ENCODE data around the gene NXPE3. TPM values are rescaled to one million over a fixed set of nuclear protein-coding genes. Genes with fewer than 3 reads are reported as not detected.
"Not testable (repeated sequence)": the region's sequence is repeated elsewhere in the genome, so short reads cannot be mapped to it uniquely, and the experiment has no call there.

The NXPE3 gene
- total and polyA plus RNA-seq, 9 donors = 8.9 to 21.9 (median 19.2) TPM

DNA sequence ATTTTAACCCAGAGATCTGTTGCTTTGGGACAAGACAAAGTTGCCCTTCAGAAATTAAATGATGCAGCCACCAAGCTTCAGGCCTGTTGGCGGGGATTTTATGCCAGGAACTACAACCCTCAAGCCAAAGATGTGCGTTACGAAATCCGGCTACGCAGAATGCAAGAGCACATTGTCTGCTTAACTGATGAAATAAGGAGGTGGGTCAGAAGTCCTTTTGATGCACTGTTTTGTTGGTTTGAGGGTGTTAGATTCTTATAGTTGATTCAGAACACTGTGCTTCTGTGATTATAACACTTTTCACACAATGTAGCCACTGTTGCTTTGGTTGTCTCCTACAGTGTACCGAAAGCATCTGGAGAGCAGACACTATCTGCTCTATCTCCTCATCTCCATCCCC is 20.8 kb upstream of the NXPE3 start:
- Histone ChIP-seq H3K27me3 (ENCODE audit: control insufficient read depth, insufficient read depth, low read length) (no peaks in the 10 kb centered on the region), H3K36me3 (ENCODE audit: control insufficient read depth, insufficient read depth, low read length) (peaks cover 39% of the 10 kb centered on the region), H3K27ac (ENCODE audit: low read length) (no peak overlapping the region), H3K9me3 (replicated peaks; ENCODE audit: control insufficient read depth, low read depth, low read length) (no peaks in the 10 kb centered on the region), H3K4me3 (ENCODE audit: low read length) (no peak overlapping the region), H3K4me1 (ENCODE audit: control insufficient read depth, insufficient read depth, low read length) (no peaks in the 10 kb centered on the region)
- no peak for DNase-seq
- WGBS (ENCODE audit: insufficient coverage) = 88% methylated on average over 1 of the region's 6 CpGs

DNA sequence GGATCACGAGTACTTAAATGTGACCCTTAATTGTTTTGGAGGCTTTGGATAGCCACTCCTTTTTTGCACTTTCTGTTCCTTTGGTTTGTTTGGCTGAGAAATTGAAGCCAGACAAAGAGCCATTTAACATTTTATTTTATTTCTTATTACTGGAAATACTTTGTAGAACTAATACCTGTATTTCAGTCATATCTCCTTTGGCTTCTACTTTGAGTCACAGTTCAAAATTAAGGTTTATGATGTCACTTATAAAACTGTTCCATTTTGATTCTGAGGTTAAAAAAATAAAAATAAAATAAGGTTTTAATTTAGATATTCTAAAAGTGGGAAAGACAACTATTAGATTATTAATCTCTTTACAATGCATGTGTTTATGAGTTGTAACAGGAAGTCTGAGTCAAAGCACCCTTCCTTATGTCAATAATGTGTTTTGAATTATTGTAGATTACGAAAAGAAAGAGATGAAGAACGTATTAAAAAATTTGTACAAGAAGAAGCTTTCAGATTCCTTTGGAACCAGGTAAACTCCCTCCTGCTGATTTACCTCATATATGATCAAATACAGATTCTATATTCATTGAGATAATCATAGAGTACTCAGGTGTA is 16.9 kb upstream of the NXPE3 start:
- no peak for DNase-seq
- Histone ChIP-seq H3K27ac (ENCODE audit: low read length) (no peak overlapping the region), H3K9me3 (replicated peaks; ENCODE audit: control insufficient read depth, low read depth, low read length) (no peaks in the 10 kb centered on the region), H3K27me3 (ENCODE audit: control insufficient read depth, insufficient read depth, low read length) (no peaks in the 10 kb centered on the region), H3K36me3 (ENCODE audit: control insufficient read depth, insufficient read depth, low read length) (peaks cover 38% of the 10 kb centered on the region), H3K4me1 (ENCODE audit: control insufficient read depth, insufficient read depth, low read length) (no peaks in the 10 kb centered on the region), H3K4me3 (ENCODE audit: low read length) (no peak overlapping the region)
- WGBS (ENCODE audit: insufficient coverage) = no CpG with 5 or more reads among the region's 3 CpGs

DNA sequence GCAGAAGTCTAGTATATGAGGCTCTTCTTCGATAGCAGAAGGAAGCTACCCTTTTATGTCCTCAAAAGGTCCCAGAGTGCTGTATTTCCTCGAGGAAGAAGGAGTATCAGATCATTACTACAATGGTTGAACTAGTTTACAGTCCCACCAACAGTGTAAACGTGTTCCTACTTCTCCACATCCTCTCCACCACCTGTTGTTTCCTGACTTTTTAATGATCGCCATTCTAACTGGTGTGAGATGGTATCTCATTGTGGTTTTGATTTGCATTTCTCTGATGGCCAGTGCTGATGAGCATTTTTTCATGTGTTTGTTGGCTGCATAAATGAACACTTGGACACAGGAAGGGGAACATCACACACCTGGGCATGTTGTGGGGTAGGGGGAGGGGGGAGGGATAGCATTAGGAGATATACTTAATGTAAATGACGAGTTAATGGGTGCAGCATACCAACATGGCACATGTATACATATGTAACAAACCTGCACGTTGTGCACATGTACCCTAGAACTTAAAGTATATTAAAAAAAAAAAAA is 1.2 kb upstream of the NXPE3 start:
- H3K9me3 ChIP-seq (replicated peaks; ENCODE audit: control insufficient read depth, low read depth, low read length); H3K27me3 ChIP-seq (ENCODE audit: control insufficient read depth, insufficient read depth, low read length); H3K27ac ChIP-seq (ENCODE audit: low read length); H3K4me3 ChIP-seq (ENCODE audit: low read length); H3K36me3 ChIP-seq (ENCODE audit: control insufficient read depth, insufficient read depth, low read length); DNase-seq: not testable (repeated sequence)
- no CpG with 5 or more reads among the region's 6 CpGs for WGBS (ENCODE audit: insufficient coverage)
- peaks cover 13% of the 10 kb centered on the region for H3K4me1 ChIP-seq (ENCODE audit: control insufficient read depth, insufficient read depth, low read length)

DNA sequence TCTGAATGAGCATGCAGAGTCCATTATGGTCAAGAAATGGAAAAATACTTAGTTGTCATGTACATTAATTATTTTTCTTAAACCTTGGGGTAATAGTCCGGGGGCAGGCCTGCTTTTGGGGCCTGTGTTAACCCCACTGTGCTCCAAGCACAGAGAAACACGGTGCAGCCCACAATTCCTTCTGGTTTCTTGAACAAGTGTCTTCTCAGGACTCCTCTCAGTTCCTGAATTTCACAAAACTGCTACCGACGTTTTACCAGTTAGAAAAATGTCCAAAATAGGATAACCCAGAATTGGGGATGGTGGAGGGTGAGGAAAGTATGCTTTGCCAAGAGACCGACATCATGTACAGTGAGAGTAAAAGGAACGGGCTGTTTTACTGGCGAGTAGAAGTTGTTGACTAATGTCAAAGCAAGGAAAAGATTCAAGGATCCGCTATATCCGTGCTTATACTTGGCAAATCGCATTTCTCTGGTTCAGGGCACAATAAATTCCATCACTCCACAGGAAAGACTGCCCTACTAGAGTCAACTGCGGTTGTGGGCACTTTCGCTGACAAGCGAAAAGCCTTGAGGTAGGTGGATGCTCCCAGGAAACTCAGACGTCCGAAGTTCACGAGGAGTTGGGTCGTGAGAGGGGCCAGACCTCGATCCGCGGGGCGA is 495 bp upstream of the NXPE3 start:
- no peak for DNase-seq
- WGBS (ENCODE audit: insufficient coverage) = 16% methylated on average over 16 of the region's 21 CpGs
- H3K4me1 ChIP-seq (ENCODE audit: control insufficient read depth, insufficient read depth, low read length) = peaks cover 13% of the 10 kb centered on the region
- no peaks in the 10 kb centered on the region for H3K27me3 ChIP-seq (ENCODE audit: control insufficient read depth, insufficient read depth, low read length)
- peak overlapping the region; percentile 83 for H3K27ac ChIP-seq (ENCODE audit: low read length)
- H3K4me3 ChIP-seq (ENCODE audit: low read length) = peak overlapping the region; percentile 83
- no peaks in the 10 kb centered on the region for H3K9me3 ChIP-seq (replicated peaks; ENCODE audit: control insufficient read depth, low read depth, low read length)
- peaks cover 8% of the 10 kb centered on the region for H3K36me3 ChIP-seq (ENCODE audit: control insufficient read depth, insufficient read depth, low read length)

DNA sequence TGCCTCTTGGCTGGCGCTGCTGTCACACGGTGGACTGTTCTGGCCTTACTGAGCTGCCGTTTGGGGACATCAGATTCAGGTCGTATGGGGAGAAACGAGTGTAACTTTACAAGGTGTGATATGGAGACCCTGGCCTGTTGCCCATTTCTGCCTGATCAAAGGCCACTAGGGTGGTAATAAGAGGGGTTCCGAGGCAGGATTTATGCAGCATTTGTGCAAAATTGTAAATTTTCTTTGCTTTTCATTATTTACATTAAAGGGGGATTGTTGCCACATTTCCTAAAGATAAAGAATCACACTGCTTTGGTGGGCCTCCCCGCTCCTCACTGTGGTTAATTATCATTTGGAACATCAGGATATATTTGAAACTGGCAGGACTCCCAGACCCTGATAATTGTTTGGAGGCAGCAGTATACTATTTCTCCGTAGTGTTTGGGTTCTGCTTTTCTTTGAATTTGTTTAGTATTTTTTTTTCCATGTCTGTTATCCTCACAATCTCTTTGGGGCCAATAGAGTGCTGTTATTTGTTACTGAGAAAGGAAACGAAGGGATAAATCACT is 891 bp downstream of the NXPE3 start:
- Histone ChIP-seq H3K27me3 (ENCODE audit: control insufficient read depth, insufficient read depth, low read length) (no peaks in the 10 kb centered on the region), H3K27ac (ENCODE audit: low read length) (peak overlapping the region; percentile 78), H3K4me1 (ENCODE audit: control insufficient read depth, insufficient read depth, low read length) (peaks cover 13% of the 10 kb centered on the region), H3K9me3 (replicated peaks; ENCODE audit: control insufficient read depth, low read depth, low read length) (no peaks in the 10 kb centered on the region), H3K4me3 (ENCODE audit: low read length) (peak overlapping the region; percentile 83), H3K36me3 (ENCODE audit: control insufficient read depth, insufficient read depth, low read length) (peaks cover 18% of the 10 kb centered on the region)
- 0% methylated on average over 4 of the region's 9 CpGs for WGBS (ENCODE audit: insufficient coverage)
- DNase-seq = peak; percentile 25

DNA sequence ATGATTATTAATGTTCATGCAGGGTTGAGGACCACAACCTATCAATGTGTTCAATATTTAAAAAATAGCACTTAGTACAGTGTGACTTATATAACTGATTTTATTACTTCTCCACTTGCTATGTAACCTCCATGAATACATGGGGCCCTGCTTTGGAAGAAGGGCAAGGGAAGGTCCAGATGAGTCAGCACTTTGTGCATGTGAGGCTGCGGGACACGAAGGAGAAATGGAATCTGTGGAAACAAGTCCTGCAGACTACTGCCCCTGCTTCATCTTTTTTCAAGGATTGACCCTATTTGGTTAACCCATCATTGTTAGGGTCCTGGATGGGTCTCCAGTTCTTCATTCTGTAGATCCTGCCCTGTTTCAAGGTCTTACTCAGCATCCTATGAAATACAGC is 1.6 kb downstream of the NXPE3 start:
- peaks cover 25% of the 10 kb centered on the region for H3K36me3 ChIP-seq (ENCODE audit: control insufficient read depth, insufficient read depth, low read length)
- H3K9me3 ChIP-seq (replicated peaks; ENCODE audit: control insufficient read depth, low read depth, low read length) = no peaks in the 10 kb centered on the region
- peak; percentile 38 for DNase-seq
- no CpG with 5 or more reads among the region's 2 CpGs for WGBS (ENCODE audit: insufficient coverage)
- no peaks in the 10 kb centered on the region for H3K27me3 ChIP-seq (ENCODE audit: control insufficient read depth, insufficient read depth, low read length)
- H3K4me3 ChIP-seq (ENCODE audit: low read length) = no peak overlapping the region
- peak overlapping the region; percentile 37 for H3K27ac ChIP-seq (ENCODE audit: low read length)
- peaks cover 13% of the 10 kb centered on the region for H3K4me1 ChIP-seq (ENCODE audit: control insufficient read depth, insufficient read depth, low read length)

DNA sequence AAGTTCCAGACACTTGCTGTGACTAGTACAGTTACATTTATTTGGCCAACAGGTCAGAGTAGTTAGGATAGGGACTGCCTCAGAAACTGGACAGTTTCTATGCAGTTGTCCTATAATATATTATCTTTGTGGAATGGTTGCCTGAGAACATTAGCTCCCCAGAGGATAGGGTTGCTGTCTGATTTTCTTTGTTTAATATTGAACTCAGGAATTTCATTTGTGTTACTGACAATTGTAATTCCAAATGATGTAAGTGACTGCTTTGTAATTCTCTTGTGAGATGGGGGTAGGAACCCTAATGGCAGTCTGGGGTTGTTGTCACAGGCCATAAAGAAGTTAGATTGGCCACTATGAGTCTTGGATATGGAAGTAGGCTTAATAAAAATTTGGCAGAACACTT is 2.2 kb downstream of the NXPE3 start:
- no peaks in the 10 kb centered on the region for H3K9me3 ChIP-seq (replicated peaks; ENCODE audit: control insufficient read depth, low read depth, low read length)
- no peak for DNase-seq
- no peak overlapping the region for H3K4me3 ChIP-seq (ENCODE audit: low read length)
- H3K27me3 ChIP-seq (ENCODE audit: control insufficient read depth, insufficient read depth, low read length) = no peaks in the 10 kb centered on the region
- H3K4me1 ChIP-seq (ENCODE audit: control insufficient read depth, insufficient read depth, low read length) = peaks cover 13% of the 10 kb centered on the region
- H3K36me3 ChIP-seq (ENCODE audit: control insufficient read depth, insufficient read depth, low read length) = peaks cover 29% of the 10 kb centered on the region
- H3K27ac ChIP-seq (ENCODE audit: low read length) = no peak overlapping the region

DNA sequence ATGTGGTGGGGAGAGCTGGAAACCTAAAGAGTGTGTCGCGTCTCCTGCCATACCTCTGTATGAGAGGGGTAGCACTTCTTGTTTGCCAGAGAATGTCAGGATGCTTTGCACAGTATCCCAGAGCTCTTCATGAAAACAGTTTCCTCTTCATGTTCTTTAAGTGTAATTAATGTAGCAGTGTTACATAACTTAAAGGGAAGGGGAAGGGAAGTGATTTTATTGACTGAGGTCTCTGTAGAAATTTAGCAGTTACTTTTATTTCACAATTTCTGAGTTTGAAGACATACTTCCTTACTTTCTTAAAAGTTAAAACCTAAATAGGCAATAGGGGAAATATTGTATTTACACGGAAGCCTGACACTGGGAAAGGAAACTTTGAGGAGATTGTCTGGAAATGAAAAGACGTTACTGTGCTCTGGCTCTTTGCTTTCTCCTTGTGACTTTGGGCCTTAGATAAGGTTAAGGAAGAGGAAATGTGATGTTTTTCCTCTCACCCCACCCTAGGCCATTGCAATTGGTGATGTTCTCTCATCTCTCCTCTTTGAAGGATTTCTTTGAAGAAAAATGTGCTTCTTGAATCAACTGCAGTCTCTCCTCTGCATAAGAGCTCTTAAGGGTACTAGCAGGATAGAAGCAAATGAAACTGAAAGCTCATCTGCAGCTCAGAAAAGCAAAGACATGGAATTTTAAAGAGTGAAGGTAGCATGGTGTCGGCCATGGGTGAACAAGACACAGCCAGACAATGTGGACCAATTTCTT is 6.0 kb downstream of the NXPE3 start:
- Histone ChIP-seq H3K4me1 (ENCODE audit: control insufficient read depth, insufficient read depth, low read length) (peaks cover 6% of the 10 kb centered on the region), H3K4me3 (ENCODE audit: low read length) (no peak overlapping the region), H3K27ac (ENCODE audit: low read length) (no peak overlapping the region), H3K9me3 (replicated peaks; ENCODE audit: control insufficient read depth, low read depth, low read length) (peaks cover 2% of the 10 kb centered on the region), H3K27me3 (ENCODE audit: control insufficient read depth, insufficient read depth, low read length) (no peaks in the 10 kb centered on the region), H3K36me3 (ENCODE audit: control insufficient read depth, insufficient read depth, low read length) (peaks cover 44% of the 10 kb centered on the region)
- WGBS (ENCODE audit: insufficient coverage) = 100% methylated on average over 1 of the region's 5 CpGs
- no peak for DNase-seq

- H3K27ac ChIP-seq (ENCODE audit: low read length) = no peak overlapping the region
- H3K4me3 ChIP-seq (ENCODE audit: low read length) = no peak overlapping the region
- WGBS (ENCODE audit: insufficient coverage) = no CpG with 5 or more reads among the region's 4 CpGs
- no peaks in the 10 kb centered on the region for H3K27me3 ChIP-seq (ENCODE audit: control insufficient read depth, insufficient read depth, low read length)
- DNase-seq = no peak
- H3K4me1 ChIP-seq (ENCODE audit: control insufficient read depth, insufficient read depth, low read length) = no peaks in the 10 kb centered on the region
- H3K9me3 ChIP-seq (replicated peaks; ENCODE audit: control insufficient read depth, low read depth, low read length) = peaks cover 10% of the 10 kb centered on the region
- peaks cover 38% of the 10 kb centered on the region for H3K36me3 ChIP-seq (ENCODE audit: control insufficient read depth, insufficient read depth, low read length)
Measured at GRCh38 chr3:101791778-101792177, 12.8 kb downstream of the NXPE3 start.

GRCh38 chr3:101796077-101796680 is 17.2 kb downstream of the NXPE3 start:
- H3K27me3 ChIP-seq (ENCODE audit: control insufficient read depth, insufficient read depth, low read length) = no peaks in the 10 kb centered on the region
- peaks cover 8% of the 10 kb centered on the region for H3K9me3 ChIP-seq (replicated peaks; ENCODE audit: control insufficient read depth, low read depth, low read length)
- H3K4me1 ChIP-seq (ENCODE audit: control insufficient read depth, insufficient read depth, low read length) = no peaks in the 10 kb centered on the region
- peaks cover 23% of the 10 kb centered on the region for H3K36me3 ChIP-seq (ENCODE audit: control insufficient read depth, insufficient read depth, low read length)
- H3K27ac ChIP-seq (ENCODE audit: low read length) = no peak overlapping the region
- WGBS (ENCODE audit: insufficient coverage) = no CpG with 5 or more reads among the region's 3 CpGs
- DNase-seq = no peak
- no peak overlapping the region for H3K4me3 ChIP-seq (ENCODE audit: low read length)
